HepG2 (cell line): ENCODE measurements around the gene STAG3. TPM values are rescaled to one million over a fixed set of nuclear protein-coding genes. Genes with fewer than 3 reads are reported as not detected.
"Not testable (repeated sequence)": the region's sequence is repeated elsewhere in the genome, so short reads cannot be mapped to it uniquely, and the experiment has no call there.

ENCODE experiments used
- ATAC-seq: fragments of 200-7000 bp; cut with Tn5 transposase; 3 replicates; pipeline ENCODE4 v1.9.1; 2020; ENCODE audit warnings: mild to moderate bottlenecking, moderate library complexity
- BruUV-seq: library from RNA; stranded (reverse); fragments of 400-500 nt; replicated peaks from 2 replicates; lab custom pipeline; 2021; lab: Mats Ljungman, UMichigan
- CTCF ChIA-PET: fragments of 300-600 bp; formaldehyde crosslinking; extraction: SDS; loops from one replicate; lab custom pipeline; 2021; ENCODE audit warnings: low total read pairs, inconsistent platforms, low intra/inter-chr PET ratio; lab: Yijun Ruan, JAX
- POLR2A ChIA-PET: fragments of 350-600 bp; sonication (Branson Sonifier 250); formaldehyde crosslinking; loops from one replicate; lab custom pipeline; 2020; ENCODE audit warnings: antibody characterized with exemption, inconsistent platforms; lab: Yijun Ruan, JAX
- DNase-seq: peaks from one replicate; pipeline ENCODE4 v3.0.0-alpha.2; 2015; ENCODE audit warnings: low spot score
- FAIRE-seq: peaks from 3 replicates; lab custom pipeline; 2011; peaks lifted over from hg19 to GRCh38; lab: Jason Lieb, UNC
- H2AFZ ChIP-seq: one replicate; pipeline ENCODE4 v1.6.1; 2011; ENCODE audit warnings: low read length, inconsistent platforms
- H3K27ac ChIP-seq: fragments of 300-600 bp; 3 replicates; pipeline ENCODE4 v1.8.0; 2011; ENCODE audit warnings: mixed run types, mild to moderate bottlenecking, mixed read lengths, low read length, inconsistent platforms; ENCODE audit not compliant: insufficient read depth; ENCODE audit errors: extremely low read length
- H3K27me3 ChIP-seq, 2 experiments: fragments of 200-600 bp in 1 of 2; 2 replicates in 1 of 2; 3 replicates in 1 of 2; pipeline versions ENCODE4 v1.6.0 to v1.8.0; 2011; ENCODE audit warnings: low read length in 2 of 2, mild to moderate bottlenecking in 2 of 2, moderate library complexity in 2 of 2, inconsistent platforms in 1 of 2; ENCODE audit not compliant: insufficient read depth in 2 of 2, control insufficient read depth in 1 of 2
- H3K36me3 ChIP-seq, 2 experiments: fragments of 200-600 bp in 1 of 2; replicated peaks in 1 of 2; 2 replicates in 1 of 2; 3 replicates in 1 of 2; pipeline versions ENCODE4 v1.5.1 to v1.8.0; 2011; ENCODE audit warnings: low read length in 2 of 2, inconsistent platforms in 1 of 2; ENCODE audit not compliant: insufficient read depth in 2 of 2, control insufficient read depth in 1 of 2
- H3K4me1 ChIP-seq: 2 replicates; pipeline ENCODE4 v1.5.1; 2012; ENCODE audit warnings: low read length, inconsistent platforms; ENCODE audit not compliant: insufficient read depth
- H3K4me2 ChIP-seq: 2 replicates; pipeline ENCODE4 v1.6.0; 2011; ENCODE audit warnings: low read depth, low read length, inconsistent platforms
- H3K4me3 ChIP-seq, 3 experiments: fragments of 200-600 bp in 1 of 3; sonication (generic), shearing (Covaris generic) in 1 of 3; replicated peaks in 1 of 3; 2 replicates each; pipeline ENCODE4 v1.5.1; 2011 to 2016; ENCODE audit warnings: low read length in 3 of 3, inconsistent platforms in 2 of 3, low read depth in 2 of 3, mild to moderate bottlenecking in 2 of 3, control low read depth in 1 of 3, mixed read lengths in 1 of 3; ENCODE audit not compliant: insufficient read depth in 1 of 3
- H3K79me2 ChIP-seq: one replicate; pipeline ENCODE4 v1.6.1; 2011; ENCODE audit warnings: low read length, inconsistent platforms; ENCODE audit not compliant: insufficient read depth
- H3K9ac ChIP-seq: 2 replicates; pipeline ENCODE4 v1.6.0; 2011; ENCODE audit warnings: mild to moderate bottlenecking, low read depth, low read length, inconsistent platforms; ENCODE audit not compliant: insufficient read depth
- H3K9me3 ChIP-seq: 2 replicates; pipeline ENCODE4 v1.5.1; 2012; ENCODE audit warnings: mild to moderate bottlenecking, low read length
- H4K20me1 ChIP-seq: 2 replicates; pipeline ENCODE4 v1.6.0; 2011; ENCODE audit warnings: inconsistent platforms, mild to moderate bottlenecking, low read length, moderate library complexity; ENCODE audit not compliant: insufficient read depth
- KDM3A ChIP-seq: IDR thresholded peaks from 2 replicates; pipeline ENCODE4 v1.6.1; 2018; ENCODE audit warnings: low read depth, missing compliant biosample characterization
- MIER2 ChIP-seq: IDR thresholded peaks from 2 replicates; pipeline ENCODE4 v1.6.1; 2016; ENCODE audit warnings: missing biosample characterization, missing genetic modification reagents
- PCBP1 ChIP-seq: fragments of 200-400 bp; formaldehyde crosslinking; IDR thresholded peaks from 2 replicates; pipeline ENCODE4 v1.6.1; 2017; ENCODE audit warnings: mild to moderate bottlenecking, low read depth, low read length, borderline replicate concordance
- SMARCC2 ChIP-seq: fragments of 450-650 bp; IDR thresholded peaks from 2 replicates; pipeline ENCODE4 v1.6.1; 2017; ENCODE audit warnings: antibody characterized with exemption, mild to moderate bottlenecking
- ZMYM2 ChIP-seq: sonication (generic); formaldehyde crosslinking; IDR thresholded peaks from 2 replicates; pipeline ENCODE4 v1.8.0; 2022; ENCODE audit warnings: mild to moderate bottlenecking, missing genetic modification reagents
- WGBS: methylation state at CpG from one replicate; pipeline ENCODE4 v1.1.6; 2017; ENCODE audit warnings: low lambda C conversion rate; 5-methylcytosine and 5-hydroxymethylcytosine counted together
- in situ Hi-C: cut with HindIII; loops from 2 replicates; pipeline ENCODE4 v1.10.0; 2017; ENCODE audit warnings: low pct_unique_long_range_greater_than_20kb; ENCODE audit not compliant: extremely low pct_ligation_motif_present
- intact Hi-C: fragments of 100-400 bp; cut with micrococcal nuclease; formaldehyde crosslinking; loops from one replicate; pipeline ENCODE4 v1.10.0; 2022; ENCODE audit not compliant: unreplicated experiment
- polyA plus RNA-seq, 8 experiments: library from polyadenylated mRNA; depleted of rRNA in 3 of 8; stranded (reverse) in 7 of 8; unstranded in 1 of 8; fragments of >200 nt; fragmentation: Illumina TruSeq in 4 of 8; extraction: Trizol in 4 of 8; gene quantifications; 2 replicates each; pipeline versions ENCODE4 v1.2.1 to v1.2.3, GENCODE V29; 2011 to 2016; ENCODE audit warnings: low read depth in 4 of 8, missing spikeins in 1 of 8, mixed read lengths in 1 of 8; ENCODE audit not compliant: insufficient read depth in 1 of 8
- total RNA-seq, 5 experiments: library from RNA; depleted of rRNA; stranded (reverse); fragments of >200 nt; fragmentation: Illumina TruSeq; extraction: Trizol; gene quantifications; 2 replicates each; pipeline ENCODE4 v1.2.3, GENCODE V29; 2016; ENCODE audit warnings: low read depth in 1 of 5

The STAG3 gene
- total and polyA plus RNA-seq, 2 of the 13 experiments (the other 11 are each of a cell fraction or from before 2014, with no cell fraction given): 0.09 to 0.33 TPM

GRCh38 chr7:100222445-100223132 lies 44.9 kb downstream of the STAG3 start (continued):
- TF ChIP-seq PCBP1 (no peak), MIER2 (no peak), SMARCC2 (no peak), KDM3A (CRISPR knock-in tag) (no peak), ZMYM2 (no peak)
- TF ChIP-seq, all 625 proteins: peak for 0

GRCh38 chr7:100223376-100223927 lies 45.7 kb downstream of the STAG3 start:
- H3K9ac ChIP-seq, DNase-seq, CTCF ChIA-PET, POLR2A ChIA-PET, H3K9me3 ChIP-seq, H3K27me3 ChIP-seq, ATAC-seq, in situ Hi-C loops, H3K27ac ChIP-seq, H4K20me1 ChIP-seq, H2AFZ ChIP-seq, H3K79me2 ChIP-seq, H3K4me2 ChIP-seq, FAIRE-seq, H3K4me1 ChIP-seq, intact Hi-C loops, H3K4me3 ChIP-seq, BruUV-seq: not testable (repeated sequence)
- 97% methylated on average over 10 of the region's 17 CpGs for WGBS
- H3K36me3 ChIP-seq: peaks cover 9 to 18% of the 10 kb centered on the region in 2 experiments; a peak in 3 of 5 replicates

DNA sequence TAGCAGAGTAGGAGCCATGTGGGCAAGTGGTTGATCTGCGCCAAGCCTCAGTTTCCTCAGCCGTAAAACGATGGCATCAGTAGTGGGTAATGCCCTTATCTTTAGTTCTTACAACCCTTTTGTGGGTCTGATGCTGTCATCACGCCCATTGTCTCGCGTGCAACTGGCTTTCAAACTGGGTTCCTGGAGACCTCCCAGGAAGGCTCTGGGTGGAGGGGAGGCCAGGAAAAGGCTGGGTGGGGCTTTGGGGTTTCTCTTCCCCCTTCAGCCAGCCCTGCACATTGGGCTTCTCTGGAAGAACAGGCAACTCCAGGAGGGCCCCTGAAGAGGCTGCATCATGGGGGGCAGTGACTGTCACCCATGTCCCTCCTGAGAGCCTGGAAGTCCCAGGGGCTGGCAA lies 47.2 kb downstream of the STAG3 start:
- FAIRE-seq: not testable (repeated sequence)

DNA sequence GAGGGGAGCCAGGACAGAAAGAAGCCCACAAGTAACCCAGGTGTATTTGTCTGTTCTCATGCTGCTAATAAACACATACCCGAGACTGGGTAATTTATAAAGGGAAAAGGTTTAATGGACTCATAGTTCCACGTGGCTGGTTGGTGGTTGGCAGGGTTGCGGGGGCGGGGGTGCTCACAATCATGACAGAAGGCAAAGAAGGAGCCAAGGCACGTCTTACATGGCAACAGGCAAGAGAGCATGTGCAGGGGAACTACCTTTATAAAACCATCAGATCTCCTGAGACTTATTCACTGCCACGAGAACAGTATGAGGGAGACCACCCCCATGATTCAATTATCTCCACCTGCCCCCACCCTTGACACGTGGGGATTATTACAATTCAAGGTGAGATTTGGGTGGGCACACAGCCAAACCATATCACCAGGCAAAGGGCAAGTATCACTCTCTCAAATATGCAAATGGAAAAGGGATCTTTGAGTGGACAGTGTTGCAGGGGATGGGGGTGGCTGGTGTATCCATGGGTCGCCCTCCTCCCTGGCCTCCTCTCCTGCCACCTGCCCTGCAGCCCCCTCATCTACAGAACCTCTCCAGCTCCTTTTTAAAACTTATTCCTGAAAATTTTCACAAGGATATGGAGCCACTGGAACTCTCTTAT lies 57.1 kb downstream of the STAG3 start:
- H3K27ac ChIP-seq, CTCF ChIA-PET, H3K4me1 ChIP-seq, BruUV-seq, POLR2A ChIA-PET, FAIRE-seq, H3K9ac ChIP-seq, H3K79me2 ChIP-seq, H3K36me3 ChIP-seq, intact Hi-C loops, DNase-seq, H3K4me3 ChIP-seq, in situ Hi-C loops, ATAC-seq, H3K4me2 ChIP-seq, H4K20me1 ChIP-seq, H3K9me3 ChIP-seq, H2AFZ ChIP-seq, H3K27me3 ChIP-seq: not testable (repeated sequence)
- WGBS: 97% methylated on average over 8 of the region's 8 CpGs

More for the DNA sequence above, 47.2 kb downstream of the STAG3 start:
- H3K4me1 ChIP-seq, H2AFZ ChIP-seq, H3K27me3 ChIP-seq, DNase-seq, intact Hi-C loops, H4K20me1 ChIP-seq, H3K27ac ChIP-seq, ATAC-seq, H3K9ac ChIP-seq, H3K4me3 ChIP-seq, H3K79me2 ChIP-seq, in situ Hi-C loops, H3K4me2 ChIP-seq, POLR2A ChIA-PET, CTCF ChIA-PET, H3K9me3 ChIP-seq, BruUV-seq: not testable (repeated sequence)
- WGBS: 100% methylated on average over 2 of the region's 6 CpGs
- H3K36me3 ChIP-seq: peaks cover 8 to 18% of the 10 kb centered on the region in 2 experiments; a peak in 3 of 5 replicates
